Neural progenitor cell (in vitro differentiated cells): Measurements from ENCODE around the gene MEIS2. TPM values are rescaled to one million over a fixed set of nuclear protein-coding genes. Genes with fewer than 3 reads are reported as not detected.

Experiments
- DNase-seq: peaks from one replicate; pipeline ENCODE4 v3.0.0-alpha.2; 2016; ENCODE audit warnings: low spot score
- H2AFZ ChIP-seq: fragments of 200-600 bp; sonication (generic); replicated peaks from 2 replicates; pipeline ENCODE4 v1.6.1; 2016; ENCODE audit warnings: antibody characterized with exemption
- H3F3A ChIP-seq: fragments of 200-600 bp; sonication (generic); 2 replicates; pipeline ENCODE4 v1.6.1; 2016; ENCODE audit warnings: antibody characterized with exemption, low read depth
- H3K27ac ChIP-seq: fragments of 200-600 bp; sonication (generic); 2 replicates; pipeline ENCODE4 v1.5.1; 2016; ENCODE audit warnings: mild to moderate bottlenecking
- H3K27me3 ChIP-seq: fragments of 200-600 bp; sonication (generic); 2 replicates; pipeline ENCODE4 v1.6.1; 2016; ENCODE audit warnings: mild to moderate bottlenecking, moderate library complexity
- H3K36me3 ChIP-seq: fragments of 200-600 bp; sonication (generic); 2 replicates; pipeline ENCODE4 v1.5.1; 2016
- H3K4me1 ChIP-seq: fragments of 200-600 bp; sonication (generic); 2 replicates; pipeline ENCODE4 v1.6.1; 2016; ENCODE audit warnings: mixed run types
- H3K4me2 ChIP-seq: fragments of 200-600 bp; sonication (generic); 2 replicates; pipeline ENCODE4 v1.6.1; 2016
- H3K4me3 ChIP-seq: fragments of 200-600 bp; sonication (generic); 2 replicates; pipeline ENCODE4 v1.5.1; 2016
- H3K79me2 ChIP-seq: fragments of 200-600 bp; sonication (generic); 2 replicates; pipeline ENCODE4 v1.6.1; 2016; ENCODE audit warnings: low read depth
- H3K9ac ChIP-seq: fragments of 200-600 bp; sonication (generic); 2 replicates; pipeline ENCODE4 v1.6.1; 2016
- H3K9me3 ChIP-seq: fragments of 200-600 bp; sonication (generic); 2 replicates; pipeline ENCODE4 v1.5.1; 2016; ENCODE audit warnings: low read depth
- H4K20me1 ChIP-seq: fragments of 200-600 bp; sonication (generic); 2 replicates; pipeline ENCODE4 v1.6.1; 2016; ENCODE audit warnings: low read depth
- H3K27ac Mint-ChIP-seq: 3 replicates; pipeline ENCODE4 v1.8.0; 2021; ENCODE audit warnings: mixed read lengths
- H3K27me3 Mint-ChIP-seq: 2 replicates; pipeline ENCODE4 v1.8.0; 2022; ENCODE audit warnings: low read depth, mild to moderate bottlenecking, inconsistent platforms, moderate library complexity, mixed read lengths; ENCODE audit not compliant: insufficient read depth
- H3K36me3 Mint-ChIP-seq: 3 replicates; pipeline ENCODE4 v1.8.0; 2021; ENCODE audit warnings: mixed read lengths
- H3K4me1 Mint-ChIP-seq: 3 replicates; pipeline ENCODE4 v1.8.0; 2021; ENCODE audit warnings: mixed read lengths
- H3K4me3 Mint-ChIP-seq: 3 replicates; pipeline ENCODE4 v1.8.0; 2021; ENCODE audit warnings: mild to moderate bottlenecking, moderate library complexity, mixed read lengths
- H3K9me3 Mint-ChIP-seq: 3 replicates; pipeline ENCODE4 v1.8.0; 2020; ENCODE audit warnings: mixed read lengths
- EZH2 ChIP-seq: fragments of 200-600 bp; sonication (generic); IDR thresholded peaks from 2 replicates; pipeline ENCODE4 v1.6.1; 2017; ENCODE audit warnings: antibody characterized with exemption, mild to moderate bottlenecking, moderate library complexity
- EZH2phosphoT487 ChIP-seq: fragments of 200-600 bp; sonication (generic); IDR thresholded peaks from 2 replicates; pipeline ENCODE4 v1.6.1; 2017; ENCODE audit warnings: antibody characterized with exemption
- total RNA-seq: library from RNA; depleted of rRNA; stranded (reverse); fragments of >200 nt; gene quantifications from 2 replicates; pipeline ENCODE4 v1.2.3, GENCODE V29; 2015; ENCODE audit warnings: low replicate concordance
- TF ChIP-seq, protein P1 (sequence below): fragments of 200-600 bp; sonication (generic); IDR thresholded peaks from 2 replicates; pipeline ENCODE4 v1.5.1; 2017; ENCODE audit warnings: antibody characterized with exemption, mild to moderate bottlenecking

MEIS2 gene
- total RNA-seq, 1 donor from 2014 or later: 18.3 TPM

DNA sequence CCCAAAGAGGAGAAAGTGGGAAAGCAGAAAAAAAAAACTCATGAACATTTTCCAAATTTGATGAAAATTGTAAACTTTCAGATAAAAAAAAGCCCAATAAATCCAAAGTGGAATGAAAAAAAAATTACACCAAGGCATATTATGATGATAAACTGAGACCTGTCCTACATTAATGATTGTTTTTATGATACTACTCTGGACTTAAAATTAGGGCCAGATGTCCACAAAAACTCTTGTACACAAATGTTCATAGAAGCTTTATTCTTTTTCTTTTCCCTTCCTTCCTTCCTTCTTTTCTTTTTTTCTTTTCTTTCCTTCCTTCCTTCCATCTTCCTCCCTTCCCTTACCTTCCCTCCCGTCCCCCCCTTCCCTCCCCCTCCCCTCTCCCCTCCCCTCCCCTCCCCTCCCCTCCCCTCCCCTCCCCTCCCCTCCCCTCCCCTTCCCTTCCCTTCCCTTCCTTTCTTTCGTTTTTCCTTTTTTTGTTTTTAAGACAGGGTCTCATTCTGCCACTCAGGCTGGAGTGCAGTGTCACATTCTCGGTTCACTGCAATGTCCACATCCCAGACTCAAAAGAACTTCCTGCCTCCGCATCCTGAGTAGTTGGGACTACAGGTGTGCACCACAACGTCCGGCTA, 243.9 kb downstream of the MEIS2 start:
- no peaks in the 10 kb centered on the region for H3F3A ChIP-seq
- no peaks in the 10 kb centered on the region for H3K36me3 ChIP-seq
- Mint-ChIP-seq H3K4me3 (no peak overlapping the region), H3K4me1 (no peaks in the 10 kb centered on the region), H3K36me3 (no peaks in the 10 kb centered on the region), H3K27ac (no peak overlapping the region), H3K9me3 (no peaks in the 10 kb centered on the region), H3K27me3 (no peaks in the 10 kb centered on the region)
- H4K20me1 ChIP-seq: no peaks in the 10 kb centered on the region
- no peaks in the 10 kb centered on the region for H3K27me3 ChIP-seq
- H3K9me3 ChIP-seq: no peaks in the 10 kb centered on the region
- no peak overlapping the region for H3K9ac ChIP-seq
- H2AFZ ChIP-seq: no peak overlapping the region
- no peak for DNase-seq
- no peaks in the 10 kb centered on the region for H3K4me1 ChIP-seq
- H3K4me3 ChIP-seq: no peak overlapping the region
- no peak overlapping the region for H3K4me2 ChIP-seq
- no peak for TF ChIP-seq EZH2phosphoT487
- TF ChIP-seq, protein P1, sequence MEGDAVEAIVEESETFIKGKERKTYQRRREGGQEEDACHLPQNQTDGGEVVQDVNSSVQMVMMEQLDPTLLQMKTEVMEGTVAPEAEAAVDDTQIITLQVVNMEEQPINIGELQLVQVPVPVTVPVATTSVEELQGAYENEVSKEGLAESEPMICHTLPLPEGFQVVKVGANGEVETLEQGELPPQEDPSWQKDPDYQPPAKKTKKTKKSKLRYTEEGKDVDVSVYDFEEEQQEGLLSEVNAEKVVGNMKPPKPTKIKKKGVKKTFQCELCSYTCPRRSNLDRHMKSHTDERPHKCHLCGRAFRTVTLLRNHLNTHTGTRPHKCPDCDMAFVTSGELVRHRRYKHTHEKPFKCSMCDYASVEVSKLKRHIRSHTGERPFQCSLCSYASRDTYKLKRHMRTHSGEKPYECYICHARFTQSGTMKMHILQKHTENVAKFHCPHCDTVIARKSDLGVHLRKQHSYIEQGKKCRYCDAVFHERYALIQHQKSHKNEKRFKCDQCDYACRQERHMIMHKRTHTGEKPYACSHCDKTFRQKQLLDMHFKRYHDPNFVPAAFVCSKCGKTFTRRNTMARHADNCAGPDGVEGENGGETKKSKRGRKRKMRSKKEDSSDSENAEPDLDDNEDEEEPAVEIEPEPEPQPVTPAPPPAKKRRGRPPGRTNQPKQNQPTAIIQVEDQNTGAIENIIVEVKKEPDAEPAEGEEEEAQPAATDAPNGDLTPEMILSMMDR: no peak
- TF ChIP-seq EZH2: no peak
- no peak overlapping the region for H3K27ac ChIP-seq
- H3K79me2 ChIP-seq: no peaks in the 10 kb centered on the region

DNA sequence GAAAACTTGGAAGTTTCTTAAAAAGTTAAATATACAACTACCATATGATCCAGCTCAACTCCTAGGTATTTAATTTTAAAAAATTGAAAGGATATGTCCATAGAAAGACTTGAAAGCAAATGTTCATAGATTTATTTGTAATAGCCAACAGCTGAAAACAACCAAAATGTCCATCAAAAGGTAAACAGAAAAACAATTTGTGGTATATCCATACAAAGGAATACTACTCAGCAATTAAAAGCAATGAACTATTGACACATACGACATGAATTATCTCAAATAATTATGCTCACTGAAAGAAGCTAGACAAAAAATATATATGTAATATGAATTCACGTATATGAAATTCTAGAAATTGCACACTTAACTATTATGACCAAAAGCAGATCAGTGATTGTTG, 249.5 kb downstream of the MEIS2 start:
- H3K36me3 Mint-ChIP-seq: no peaks in the 10 kb centered on the region
- H3K9ac ChIP-seq: no peak overlapping the region
- H3K27ac ChIP-seq: no peak overlapping the region
- H3K36me3 ChIP-seq: no peaks in the 10 kb centered on the region
- TF ChIP-seq EZH2 (no peak), EZH2phosphoT487 (no peak)
- TF ChIP-seq, protein P1: no peak
- H3K9me3 ChIP-seq: no peaks in the 10 kb centered on the region
- no peaks in the 10 kb centered on the region for H4K20me1 ChIP-seq
- no peak overlapping the region for H3K4me2 ChIP-seq
- H3K27me3 ChIP-seq: no peaks in the 10 kb centered on the region
- no peak overlapping the region for H3K27ac Mint-ChIP-seq
- H2AFZ ChIP-seq: no peak overlapping the region
- H3K79me2 ChIP-seq: no peaks in the 10 kb centered on the region
- H3F3A ChIP-seq: no peaks in the 10 kb centered on the region
- no peak overlapping the region for H3K4me3 Mint-ChIP-seq
- no peaks in the 10 kb centered on the region for H3K9me3 Mint-ChIP-seq
- no peaks in the 10 kb centered on the region for H3K27me3 Mint-ChIP-seq
- H3K4me1 ChIP-seq: no peaks in the 10 kb centered on the region
- H3K4me1 Mint-ChIP-seq: no peaks in the 10 kb centered on the region
- no peak for DNase-seq
- H3K4me3 ChIP-seq: no peak overlapping the region

DNA sequence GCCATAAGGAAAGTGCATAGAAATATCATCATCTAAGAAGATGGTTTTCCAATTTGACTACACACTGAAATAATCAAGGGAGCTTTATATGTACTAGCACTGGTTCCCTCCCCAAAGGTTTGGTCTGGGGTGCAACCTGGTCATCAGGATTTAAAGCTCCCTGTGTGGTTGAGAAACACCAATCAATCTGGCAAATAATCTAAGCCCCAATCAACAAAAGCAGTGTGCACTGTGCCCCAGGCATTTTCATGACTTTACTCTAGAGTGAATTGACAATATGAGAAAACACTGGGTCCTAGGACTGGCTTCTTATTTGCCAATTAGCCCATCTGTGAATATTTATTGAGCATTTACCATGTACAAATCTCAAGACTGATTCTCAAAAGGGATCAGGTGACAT, 255.1 kb downstream of the MEIS2 start:
- Mint-ChIP-seq H3K4me1 (peaks cover 2% of the 10 kb centered on the region), H3K4me3 (no peak overlapping the region)

More for the DNA sequence above, 255.1 kb downstream of the MEIS2 start:
- H3K4me3 ChIP-seq: no peak overlapping the region
- no peaks in the 10 kb centered on the region for H3K79me2 ChIP-seq
- H3K27ac Mint-ChIP-seq: no peak overlapping the region
- TF ChIP-seq, protein P1: no peak
- no peak for TF ChIP-seq EZH2phosphoT487
- TF ChIP-seq EZH2: no peak
- H3K27me3 ChIP-seq: no peaks in the 10 kb centered on the region
- H3K4me1 ChIP-seq: no peaks in the 10 kb centered on the region
- no peak overlapping the region for H2AFZ ChIP-seq
- no peaks in the 10 kb centered on the region for H3K36me3 ChIP-seq
- H3K27ac ChIP-seq: no peak overlapping the region
- H3K9me3 ChIP-seq: no peaks in the 10 kb centered on the region
- no peaks in the 10 kb centered on the region for H3K36me3 Mint-ChIP-seq
- peaks cover 2% of the 10 kb centered on the region for H3K27me3 Mint-ChIP-seq
- no peaks in the 10 kb centered on the region for H3F3A ChIP-seq
- no peaks in the 10 kb centered on the region for H3K9me3 Mint-ChIP-seq
- no peak overlapping the region for H3K4me2 ChIP-seq
- no peak overlapping the region for H3K9ac ChIP-seq
- DNase-seq: no peak
- no peaks in the 10 kb centered on the region for H4K20me1 ChIP-seq
